Measurements from ENCODE around the gene ZMYND8. TPM values are rescaled to one million over a fixed set of nuclear protein-coding genes. Genes with fewer than 3 reads are reported as not detected.

ZMYND8 gene
- polyA plus RNA-seq, 1 donor from 2014 or later: 16.8 TPM

GRCh38 chr20:47350181-47350550, 6.3 kb downstream of the ZMYND8 start:
- Histone ChIP-seq H3F3A (ENCODE audit: insufficient read depth, low read length, poor library complexity, severe bottlenecking) (no peaks in the 10 kb centered on the region), H4K20me1 (ENCODE audit: insufficient read depth) (no peaks in the 10 kb centered on the region), H3K9ac (ENCODE audit: low read length) (no peak overlapping the region), H3K9me2 (ENCODE audit: insufficient read depth, low read length) (no peaks in the 10 kb centered on the region), H3K27ac (ENCODE audit: low read length) (no peak overlapping the region), H3K4me3 (ENCODE audit: low read length) (peak overlapping the region; percentile 58), H3K36me3 (ENCODE audit: insufficient read depth, low read length) (no peaks in the 10 kb centered on the region), H3K4me2 (ENCODE audit: low read length) (peak overlapping the region; percentile 74), H3K27me3 (ENCODE audit: insufficient read depth, low read depth, low read length) (no peaks in the 10 kb centered on the region), H3K79me2 (replicated peaks; ENCODE audit: insufficient read depth, low read length) (peaks cover 63% of the 10 kb centered on the region), H2AFZ (ENCODE audit: low read depth, low read length) (no peak overlapping the region), H3K9me3 (ENCODE audit: low read length) (no peaks in the 10 kb centered on the region)
- TF ChIP-seq SMC3 (conservative IDR thresholded peaks at IDR 0.05; ENCODE audit: poor library complexity) (no peak), EP300 (conservative IDR thresholded peaks at IDR 0.05; ENCODE audit: poor library complexity, severe bottlenecking) (no peak)

GRCh38 chr20:47349365-47350180, 6.9 kb downstream of the ZMYND8 start:
- Histone ChIP-seq H3K27ac (ENCODE audit: low read length) (no peak overlapping the region), H3F3A (ENCODE audit: insufficient read depth, low read length, poor library complexity, severe bottlenecking) (no peaks in the 10 kb centered on the region), H3K4me2 (ENCODE audit: low read length) (peak overlapping the region; percentile 17), H3K9me3 (ENCODE audit: low read length) (no peaks in the 10 kb centered on the region), H3K27me3 (ENCODE audit: insufficient read depth, low read depth, low read length) (no peaks in the 10 kb centered on the region), H3K4me3 (ENCODE audit: low read length) (peak overlapping the region; percentile 58), H2AFZ (ENCODE audit: low read depth, low read length) (no peak overlapping the region), H3K36me3 (ENCODE audit: insufficient read depth, low read length) (no peaks in the 10 kb centered on the region), H3K9ac (ENCODE audit: low read length) (no peak overlapping the region), H4K20me1 (ENCODE audit: insufficient read depth) (no peaks in the 10 kb centered on the region), H3K9me2 (ENCODE audit: insufficient read depth, low read length) (no peaks in the 10 kb centered on the region), H3K79me2 (replicated peaks; ENCODE audit: insufficient read depth, low read length) (peaks cover 63% of the 10 kb centered on the region)
- TF ChIP-seq CTCF (IDR thresholded peaks at IDR 0.05; ENCODE audit: poor library complexity, severe bottlenecking): no peak
- no peak for TF ChIP-seq TAF1 (IDR thresholded peaks at IDR 0.05; ENCODE audit: low read depth)
- no peak for TF ChIP-seq SMC3 (conservative IDR thresholded peaks at IDR 0.05; ENCODE audit: poor library complexity)
- no peak for TF ChIP-seq RAD21 (conservative IDR thresholded peaks at IDR 0.05)
- TF ChIP-seq MXI1 (conservative IDR thresholded peaks at IDR 0.05; ENCODE audit: poor library complexity, severe bottlenecking): no peak
- no peak for TF ChIP-seq EZH2 (IDR thresholded peaks at IDR 0.05; ENCODE audit: borderline replicate concordance, insufficient read depth, low read length, poor library complexity, severe bottlenecking)

GRCh38 chr20:47348539-47349142, 7.9 kb downstream of the ZMYND8 start:
- no peaks in the 10 kb centered on the region for H3K27me3 ChIP-seq (ENCODE audit: insufficient read depth, low read depth, low read length)
- H4K20me1 ChIP-seq (ENCODE audit: insufficient read depth): no peaks in the 10 kb centered on the region
- H2AFZ ChIP-seq (ENCODE audit: low read depth, low read length): no peak overlapping the region
- H3K27ac ChIP-seq (ENCODE audit: low read length): no peak overlapping the region
- peaks cover 56% of the 10 kb centered on the region for H3K79me2 ChIP-seq (replicated peaks; ENCODE audit: insufficient read depth, low read length)
- H3F3A ChIP-seq (ENCODE audit: insufficient read depth, low read length, poor library complexity, severe bottlenecking): no peaks in the 10 kb centered on the region
- TF ChIP-seq POLR2AphosphoS5 (IDR thresholded peaks at IDR 0.05) (no peak), CTCF (IDR thresholded peaks at IDR 0.05; ENCODE audit: poor library complexity, severe bottlenecking) (no peak), EZH2 (IDR thresholded peaks at IDR 0.05; ENCODE audit: borderline replicate concordance, insufficient read depth, low read length, poor library complexity, severe bottlenecking) (no peak)
- no peak overlapping the region for H3K9ac ChIP-seq (ENCODE audit: low read length)
- no peaks in the 10 kb centered on the region for H3K9me2 ChIP-seq (ENCODE audit: insufficient read depth, low read length)
- H3K9me3 ChIP-seq (ENCODE audit: low read length): no peaks in the 10 kb centered on the region
- H3K36me3 ChIP-seq (ENCODE audit: insufficient read depth, low read length): no peaks in the 10 kb centered on the region
- H3K4me3 ChIP-seq (ENCODE audit: low read length): peak overlapping the region; percentile 58
- no peak overlapping the region for H3K4me2 ChIP-seq (ENCODE audit: low read length)
